GM19043 (cell line): ENCODE measurements around the gene SIMC1.
"Not testable (repeated sequence)": the region's sequence is repeated elsewhere in the genome, so short reads cannot be mapped to it uniquely, and the experiment has no call there.

Source experiments
- ATAC-seq: cut with Tn5 transposase; IDR thresholded peaks from one replicate; pipeline ENCODE4 v1.9.1; 2021; ENCODE audit warnings: low read depth; ENCODE audit not compliant: unreplicated experiment

The SIMC1 gene

DNA sequence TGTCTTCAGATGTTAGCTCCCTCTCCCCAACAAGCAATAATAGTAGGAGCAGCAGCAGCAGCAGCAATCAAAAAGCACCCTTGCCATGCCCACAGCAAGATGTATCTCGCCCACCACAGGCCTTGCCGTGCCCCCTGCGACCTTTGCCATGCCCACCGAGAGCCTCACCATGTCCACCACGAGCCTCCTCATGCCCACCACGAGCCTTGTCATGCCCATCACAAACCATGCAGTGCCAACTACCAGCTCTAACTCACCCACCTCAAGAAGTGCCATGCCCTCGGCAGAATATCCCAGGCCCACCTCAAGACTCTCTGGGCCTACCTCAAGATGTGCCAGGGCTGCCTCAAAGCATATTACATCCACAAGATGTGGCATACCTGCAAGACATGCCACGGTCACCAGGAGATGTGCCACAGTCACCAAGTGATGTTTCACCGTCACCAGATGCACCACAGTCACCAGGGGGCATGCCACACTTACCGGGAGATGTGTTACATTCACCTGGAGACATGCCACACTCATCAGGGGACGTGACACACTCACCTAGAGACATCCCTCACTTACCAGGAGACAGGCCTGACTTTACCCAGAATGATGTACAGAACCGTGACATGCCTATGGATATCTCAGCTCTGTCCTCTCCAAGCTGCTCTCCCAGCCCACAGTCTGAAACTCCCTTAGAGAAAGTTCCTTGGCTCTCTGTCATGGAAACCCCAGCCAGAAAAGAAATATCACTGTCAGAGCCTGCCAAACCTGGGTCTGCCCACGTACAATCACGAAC is 52.0 kb downstream of the SIMC1 start:
- not testable (repeated sequence) for ATAC-seq

- ATAC-seq, result not testable (repeated sequence)
These were observed 67.1 kb downstream of the SIMC1 start for GRCh38 chr5:176305356-176305755.

- ATAC-seq, result no peak
These were observed 79.5 kb downstream of the SIMC1 start for GRCh38 chr5:176317534-176318374.

DNA sequence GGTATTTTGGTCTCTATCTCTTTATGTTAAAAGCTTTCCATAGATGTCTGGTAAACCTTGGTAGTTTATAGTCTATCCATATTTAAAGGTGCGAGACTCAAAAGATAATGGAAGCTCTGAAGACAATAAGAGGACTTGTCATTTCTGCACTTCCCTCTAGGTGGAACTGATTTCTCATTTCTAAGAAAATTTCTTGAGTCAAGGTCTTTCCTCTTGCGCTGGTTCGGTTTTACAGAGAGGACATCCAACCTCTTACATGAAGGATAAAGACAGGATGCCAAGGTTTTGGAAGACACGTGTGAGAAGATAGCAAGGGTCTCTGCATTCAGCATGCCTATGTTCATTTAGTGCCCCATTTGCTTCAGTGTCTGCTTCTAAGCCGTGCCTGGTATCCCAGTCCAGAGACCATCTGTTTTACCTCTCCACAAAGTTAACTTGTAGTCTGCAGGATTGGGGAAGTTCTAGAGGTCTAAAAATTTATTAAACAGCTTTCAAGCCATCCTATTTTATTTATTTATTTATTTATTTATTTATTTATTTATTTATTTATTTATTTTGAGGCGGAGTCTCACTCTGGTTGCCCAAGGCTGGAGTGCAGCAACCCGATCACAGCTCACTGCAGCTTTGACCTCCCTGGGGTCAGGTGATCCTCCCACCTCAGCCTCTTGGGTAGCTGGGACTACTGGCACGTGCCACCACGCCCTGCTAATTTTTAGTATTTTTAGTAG is 81.8 kb downstream of the SIMC1 start:
- ATAC-seq, result no peak

- no peak for ATAC-seq
These were observed 82.4 kb downstream of the SIMC1 start for GRCh38 chr5:176320577-176320976.

GRCh38 chr5:176334031-176334770 is 96.0 kb downstream of the SIMC1 start:
- no peak for ATAC-seq

GRCh38 chr5:176337913-176338312 is 99.7 kb downstream of the SIMC1 start:
- ATAC-seq, result no peak

DNA sequence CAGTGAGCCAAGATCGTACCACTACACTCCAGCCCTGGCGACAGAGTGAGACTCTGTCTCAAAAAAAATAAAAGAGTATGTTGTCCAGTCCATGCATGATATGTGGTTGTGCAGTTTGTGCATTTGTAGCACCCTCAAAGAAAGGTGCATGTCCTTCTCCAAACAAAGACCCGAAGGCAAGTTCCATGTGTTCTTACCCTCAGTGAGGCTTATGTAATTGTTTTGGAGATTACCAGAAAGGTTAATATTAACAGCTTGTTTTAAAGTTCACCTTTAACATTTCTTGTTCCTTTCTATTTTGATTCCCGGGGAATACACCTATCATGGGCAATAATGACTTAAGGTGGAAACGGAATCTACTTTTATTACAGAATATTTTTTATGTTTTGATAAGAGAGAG is 101.1 kb downstream of the SIMC1 start:
- no peak for ATAC-seq

- ATAC-seq, result no peak
These were observed 103.3 kb downstream of the SIMC1 start for GRCh38 chr5:176341325-176342157.

DNA sequence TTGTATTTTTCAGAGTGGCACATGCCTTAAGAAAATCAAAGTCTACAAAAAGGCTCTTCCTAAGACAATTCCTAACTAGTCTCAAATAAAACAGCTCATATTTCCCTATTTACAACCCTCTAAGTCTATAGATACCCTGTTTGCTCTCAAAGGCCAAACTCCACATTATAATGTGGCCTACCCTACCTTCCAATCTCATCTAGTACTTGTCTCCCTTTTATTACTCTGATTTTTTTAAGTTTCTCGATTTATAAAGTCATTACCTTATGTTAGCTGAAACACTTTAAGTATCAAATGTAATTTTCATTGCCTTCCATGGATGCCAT is 103.9 kb downstream of the SIMC1 start:
- no peak for ATAC-seq

GRCh38 chr5:176342766-176343458 is 104.7 kb downstream of the SIMC1 start:
- ATAC-seq, result no peak

DNA sequence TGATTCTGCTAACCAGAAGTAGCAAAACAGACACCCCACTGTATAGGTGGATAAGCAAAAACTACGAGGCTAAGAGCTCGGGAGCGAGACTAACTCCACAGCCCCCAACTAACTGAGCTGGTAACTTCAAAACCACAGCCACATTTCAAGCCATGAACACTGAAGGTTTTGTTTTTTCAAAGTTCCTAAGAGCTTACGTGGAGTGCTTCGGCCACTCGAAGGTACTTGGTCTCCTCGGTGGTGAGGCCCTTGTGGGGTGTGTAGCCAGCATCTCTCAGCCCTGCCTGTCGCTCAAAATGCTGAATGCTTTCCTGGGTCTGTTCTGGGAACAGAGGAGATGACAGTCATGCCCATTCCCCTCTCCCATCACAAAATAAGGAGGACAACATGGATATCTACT is 112.2 kb downstream of the SIMC1 start:
- no peak for ATAC-seq

GRCh38 chr5:176352116-176352878 is 114.1 kb downstream of the SIMC1 start:
- no peak for ATAC-seq

DNA sequence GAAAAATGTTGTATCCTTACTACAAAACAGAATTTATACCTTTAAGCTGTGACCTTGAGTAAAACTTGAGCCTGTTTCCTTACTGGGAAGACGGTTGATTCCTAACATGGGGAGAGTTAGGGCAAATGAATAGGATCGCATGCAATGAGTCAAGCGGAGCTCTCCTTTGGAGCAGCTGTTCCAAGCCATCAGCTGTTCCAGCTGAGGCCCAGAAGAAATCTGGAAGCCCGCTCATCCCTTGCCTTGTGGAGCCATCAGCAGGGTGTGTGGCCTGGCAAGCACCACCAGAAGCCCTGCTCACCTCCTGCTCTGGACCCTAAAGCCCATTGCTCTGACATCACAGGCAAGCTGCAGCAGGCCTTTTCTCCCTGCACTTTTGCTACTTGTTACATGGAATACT is 115.3 kb downstream of the SIMC1 start:
- no peak for ATAC-seq

DNA sequence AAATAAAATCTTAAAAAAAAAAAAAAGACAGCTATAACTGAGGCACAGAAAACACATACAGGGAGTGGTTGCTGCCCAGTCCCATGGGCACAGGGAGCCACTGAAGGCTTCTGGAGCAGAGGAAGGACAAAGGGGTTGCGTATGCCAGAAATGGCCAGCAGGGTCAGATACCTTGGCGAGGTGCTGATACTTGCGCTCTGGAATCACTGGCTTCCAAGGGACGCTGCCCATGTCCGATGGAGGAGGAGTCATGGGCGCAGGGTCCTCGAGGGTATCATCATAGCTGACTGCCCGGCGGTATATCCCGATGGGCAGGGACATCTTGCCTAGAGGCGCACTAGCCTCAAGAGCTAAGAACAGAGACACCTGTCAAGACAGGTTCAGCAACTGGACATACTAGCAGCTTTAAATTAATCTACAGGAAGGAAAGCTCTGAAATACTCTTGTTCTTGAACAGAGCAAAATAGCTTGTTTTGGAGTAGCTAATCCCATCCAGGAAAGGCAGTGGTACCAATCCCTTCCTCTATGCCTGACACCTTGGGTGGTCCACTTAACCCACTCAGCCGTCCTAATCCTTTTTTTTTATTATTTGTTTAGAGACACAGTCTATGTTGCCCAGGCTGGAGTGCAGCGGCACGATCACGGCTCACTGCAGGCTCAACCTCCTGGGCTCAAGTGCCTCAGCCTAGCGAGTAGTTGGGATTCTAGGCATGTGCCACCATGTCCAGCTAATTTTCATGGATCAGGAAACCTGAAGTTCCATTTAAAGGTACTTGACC is 117.4 kb downstream of the SIMC1 start:
- no peak for ATAC-seq

DNA sequence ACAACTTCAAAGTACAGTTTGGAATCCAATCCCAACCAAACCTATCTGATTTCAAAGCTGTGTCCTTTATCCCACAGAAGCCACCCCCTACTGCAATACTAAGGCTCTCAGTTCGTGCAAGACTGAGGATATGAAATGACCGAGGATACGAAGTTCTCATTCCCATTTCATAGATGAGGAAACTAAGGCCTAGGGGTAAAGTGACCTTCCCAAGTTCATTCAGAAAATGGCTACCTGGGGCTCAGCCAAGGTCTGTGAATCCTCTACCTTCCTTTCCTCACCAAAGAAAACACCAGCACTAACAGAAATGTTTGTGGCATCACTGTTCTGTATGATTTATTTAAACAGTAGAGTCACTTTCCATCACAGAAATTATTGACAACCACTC is 117.9 kb downstream of the SIMC1 start:
- ATAC-seq, result no peak

DNA sequence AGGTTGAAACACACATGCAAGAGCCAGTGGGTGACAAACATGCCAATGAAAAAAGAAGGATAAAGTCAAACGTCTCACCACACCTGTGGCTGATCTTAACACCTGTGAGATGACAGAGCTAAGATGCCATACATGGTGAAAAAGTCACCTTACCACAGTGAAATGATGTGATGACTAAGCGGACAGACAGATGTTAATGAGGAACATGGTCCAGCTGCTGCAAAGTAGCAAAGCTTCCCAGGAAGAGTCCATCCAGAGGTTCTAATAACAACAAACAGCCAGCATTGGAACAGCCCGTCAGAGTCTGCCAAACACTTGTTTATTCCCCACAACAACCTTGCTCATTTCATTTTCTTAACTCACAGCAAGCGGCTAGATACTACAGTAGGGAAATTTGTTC is 121.4 kb downstream of the SIMC1 start:
- ATAC-seq, result no peak
